Stimulated activated naive CD4-positive, alpha-beta T cell (primary cell): ENCODE data around the gene ACP2.

Experiments
- DNase-seq, 6 experiments: peaks; one replicate each; lab custom pipeline; 2025; lab: John Stamatoyannopoulos, UW

Gene ACP2, protein sequence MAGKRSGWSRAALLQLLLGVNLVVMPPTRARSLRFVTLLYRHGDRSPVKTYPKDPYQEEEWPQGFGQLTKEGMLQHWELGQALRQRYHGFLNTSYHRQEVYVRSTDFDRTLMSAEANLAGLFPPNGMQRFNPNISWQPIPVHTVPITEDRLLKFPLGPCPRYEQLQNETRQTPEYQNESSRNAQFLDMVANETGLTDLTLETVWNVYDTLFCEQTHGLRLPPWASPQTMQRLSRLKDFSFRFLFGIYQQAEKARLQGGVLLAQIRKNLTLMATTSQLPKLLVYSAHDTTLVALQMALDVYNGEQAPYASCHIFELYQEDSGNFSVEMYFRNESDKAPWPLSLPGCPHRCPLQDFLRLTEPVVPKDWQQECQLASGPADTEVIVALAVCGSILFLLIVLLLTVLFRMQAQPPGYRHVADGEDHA

GRCh38 chr11:47248664-47249377, at the start of gene ACP2:
ACP2 (minus strand) TSS chr11:47248814; CDS start chr11:47248789, 25 bp downstream.
- DNase-seq = peak; percentile 74 to 96 (median 77)

- DNase-seq = no peak
These were observed 47.4 kb upstream of the ACP2 start for GRCh38 chr11:47296045-47296444.

DNA sequence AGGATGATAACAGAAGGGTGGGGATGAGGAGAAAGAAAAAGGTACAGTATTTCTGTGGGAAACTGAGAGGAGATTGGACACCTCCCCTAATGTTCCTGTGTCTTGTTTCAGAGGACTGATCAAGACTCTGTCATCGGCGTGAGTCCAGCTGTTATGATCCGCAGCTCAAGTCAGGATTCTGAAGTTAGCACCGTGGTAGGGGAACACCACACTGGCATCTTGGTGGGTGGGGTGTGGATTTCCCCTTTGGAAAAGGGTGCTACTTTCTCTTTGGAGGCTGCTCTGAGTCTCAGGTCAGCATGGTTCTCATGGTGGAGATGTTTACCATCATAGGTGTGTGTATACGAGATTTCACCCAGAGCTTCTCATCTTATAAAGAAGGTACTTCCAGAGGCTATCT, 46.8 kb upstream of the ACP2 start:
- DNase-seq = no peak

- DNase-seq = no peak
These were observed 41.2 kb upstream of the ACP2 start for GRCh38 chr11:47289856-47290255.

GRCh38 chr11:47288066-47288465, 39.5 kb upstream of the ACP2 start:
- DNase-seq = no peak

- DNase-seq = no peak
These were observed 37.6 kb upstream of the ACP2 start for GRCh38 chr11:47285969-47286770.

DNA sequence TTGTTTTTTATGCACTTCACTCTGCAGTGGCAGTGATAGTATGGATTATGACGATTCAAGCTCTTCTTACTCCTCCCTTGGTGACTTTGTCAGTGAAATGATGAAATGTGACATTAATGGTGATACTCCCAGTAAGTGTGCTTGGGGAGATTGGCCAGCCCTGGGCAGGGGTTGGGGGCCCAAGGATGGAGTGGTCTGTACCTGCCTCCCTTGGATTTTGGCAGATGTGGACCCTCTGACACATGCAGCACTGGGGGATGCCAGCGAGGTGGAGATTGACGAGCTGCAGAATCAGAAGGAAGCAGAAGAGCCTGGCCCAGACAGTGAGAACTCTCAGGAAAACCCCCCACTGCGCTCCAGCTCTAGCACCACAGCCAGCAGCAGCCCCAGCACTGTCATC, 35.5 kb upstream of the ACP2 start:
- DNase-seq = no peak

- DNase-seq = no peak
These were observed 33.8 kb upstream of the ACP2 start for GRCh38 chr11:47282462-47282861.

- DNase-seq = no peak
These were observed 32.2 kb upstream of the ACP2 start for GRCh38 chr11:47280860-47281259.

DNA sequence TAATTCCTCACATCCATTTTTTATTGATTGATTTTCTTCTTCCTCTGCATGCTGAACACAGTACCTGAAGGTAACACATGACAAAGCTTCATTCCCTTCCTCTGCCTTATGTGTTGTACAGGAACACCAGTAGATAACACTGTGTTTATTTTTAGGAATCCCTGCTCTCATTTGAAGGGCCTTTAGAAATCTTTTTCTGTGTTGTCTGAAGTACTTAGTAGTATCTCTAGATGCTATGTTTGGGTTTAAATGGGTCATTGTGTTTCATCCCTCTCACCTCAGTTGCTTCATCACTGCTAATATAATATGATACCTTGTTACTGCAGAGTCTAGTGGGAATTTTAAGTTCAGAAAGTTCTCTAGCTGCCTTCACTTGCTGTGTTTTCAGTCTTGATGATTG, 31.5 kb upstream of the ACP2 start:
- no peak for DNase-seq

- no peak for DNase-seq
These were observed 30.2 kb upstream of the ACP2 start for GRCh38 chr11:47278769-47279168.

GRCh38 chr11:47278058-47278457, 29.4 kb upstream of the ACP2 start:
- no peak for DNase-seq

DNA sequence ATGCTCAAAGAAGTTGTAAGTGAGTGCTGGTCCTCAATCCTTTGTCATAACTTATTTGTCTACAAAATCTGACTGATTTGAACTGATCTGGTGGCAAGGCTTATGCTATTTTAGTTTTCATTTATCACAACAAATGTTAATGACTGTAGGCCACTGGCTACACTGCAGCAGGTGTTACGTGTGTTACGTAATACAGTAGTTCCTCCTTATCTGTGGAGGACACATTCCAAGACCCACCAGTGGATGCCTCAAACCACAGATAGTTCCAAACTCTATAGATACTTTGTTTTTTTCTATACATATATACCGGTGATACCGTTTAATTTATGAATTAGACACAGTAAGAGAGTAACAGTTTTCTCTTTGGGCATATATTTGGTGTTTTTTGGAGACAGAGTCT, 28.3 kb upstream of the ACP2 start:
- no peak for DNase-seq

DNA sequence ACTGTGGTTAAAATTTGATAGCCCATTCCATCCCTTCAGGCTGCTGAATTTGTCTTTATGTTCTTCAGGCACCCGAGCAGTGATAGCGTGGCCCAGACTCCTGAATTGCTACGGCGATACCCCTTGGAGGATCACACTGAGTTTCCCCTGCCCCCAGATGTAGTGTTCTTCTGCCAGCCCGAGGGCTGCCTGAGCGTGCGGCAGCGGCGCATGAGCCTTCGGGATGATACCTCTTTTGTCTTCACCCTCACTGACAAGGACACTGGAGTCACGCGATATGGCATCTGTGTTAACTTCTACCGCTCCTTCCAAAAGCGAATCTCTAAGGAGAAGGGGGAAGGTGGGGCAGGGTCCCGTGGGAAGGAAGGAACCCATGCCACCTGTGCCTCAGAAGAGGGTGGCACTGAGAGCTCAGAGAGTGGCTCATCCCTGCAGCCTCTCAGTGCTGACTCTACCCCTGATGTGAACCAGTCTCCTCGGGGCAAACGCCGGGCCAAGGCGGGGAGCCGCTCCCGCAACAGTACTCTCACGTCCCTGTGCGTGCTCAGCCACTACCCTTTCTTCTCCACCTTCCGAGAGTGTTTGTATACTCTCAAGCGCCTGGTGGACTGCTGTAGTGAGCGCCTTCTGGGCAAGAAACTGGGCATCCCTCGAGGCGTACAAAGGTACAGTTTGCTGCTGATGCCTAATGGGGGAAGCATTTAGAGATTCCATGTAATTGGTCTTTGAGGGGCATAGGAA, 26.1 kb upstream of the ACP2 start:
- no peak for DNase-seq

DNA sequence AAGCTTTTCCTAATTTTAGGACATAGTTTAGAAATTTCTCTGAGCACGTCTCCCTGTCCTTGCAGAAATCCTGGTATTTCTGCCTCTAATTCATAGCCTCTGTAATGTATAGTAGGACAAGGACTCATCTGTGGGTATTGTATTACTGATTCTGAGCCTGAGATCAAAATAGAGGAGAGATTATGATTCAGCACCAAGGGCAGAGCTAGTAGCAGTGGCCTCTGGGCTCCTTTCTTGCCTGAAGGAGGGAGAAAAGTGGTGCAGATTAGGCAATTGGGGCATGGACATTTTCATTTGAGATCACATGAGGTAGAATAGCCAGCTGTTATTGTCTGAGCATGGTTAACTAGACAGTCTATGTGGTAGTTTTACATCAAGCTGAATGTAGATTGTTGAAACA, 24.1 kb upstream of the ACP2 start:
- DNase-seq = no peak

- no peak for DNase-seq
These were observed 23.5 kb upstream of the ACP2 start for GRCh38 chr11:47271961-47272661.

DNA sequence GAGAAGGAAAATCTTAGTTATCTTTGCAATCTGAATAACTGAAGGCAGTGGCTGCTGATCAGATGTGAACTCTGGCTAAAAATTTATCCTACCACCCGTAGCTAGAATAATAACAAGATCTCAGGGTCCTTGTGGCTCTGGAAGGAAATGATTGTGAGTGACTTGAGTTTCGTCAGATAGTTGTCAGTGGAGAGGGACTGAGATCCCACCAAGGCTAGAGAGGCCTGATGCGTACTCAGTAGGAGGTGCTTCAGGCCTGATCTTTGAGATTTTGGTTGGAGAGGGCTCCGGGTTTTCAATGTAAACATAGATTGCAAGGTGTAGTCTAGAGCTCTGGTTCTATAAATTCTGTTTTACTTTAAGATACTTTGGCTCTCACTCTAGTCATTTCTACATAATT, 22.7 kb upstream of the ACP2 start:
- DNase-seq = no peak

DNA sequence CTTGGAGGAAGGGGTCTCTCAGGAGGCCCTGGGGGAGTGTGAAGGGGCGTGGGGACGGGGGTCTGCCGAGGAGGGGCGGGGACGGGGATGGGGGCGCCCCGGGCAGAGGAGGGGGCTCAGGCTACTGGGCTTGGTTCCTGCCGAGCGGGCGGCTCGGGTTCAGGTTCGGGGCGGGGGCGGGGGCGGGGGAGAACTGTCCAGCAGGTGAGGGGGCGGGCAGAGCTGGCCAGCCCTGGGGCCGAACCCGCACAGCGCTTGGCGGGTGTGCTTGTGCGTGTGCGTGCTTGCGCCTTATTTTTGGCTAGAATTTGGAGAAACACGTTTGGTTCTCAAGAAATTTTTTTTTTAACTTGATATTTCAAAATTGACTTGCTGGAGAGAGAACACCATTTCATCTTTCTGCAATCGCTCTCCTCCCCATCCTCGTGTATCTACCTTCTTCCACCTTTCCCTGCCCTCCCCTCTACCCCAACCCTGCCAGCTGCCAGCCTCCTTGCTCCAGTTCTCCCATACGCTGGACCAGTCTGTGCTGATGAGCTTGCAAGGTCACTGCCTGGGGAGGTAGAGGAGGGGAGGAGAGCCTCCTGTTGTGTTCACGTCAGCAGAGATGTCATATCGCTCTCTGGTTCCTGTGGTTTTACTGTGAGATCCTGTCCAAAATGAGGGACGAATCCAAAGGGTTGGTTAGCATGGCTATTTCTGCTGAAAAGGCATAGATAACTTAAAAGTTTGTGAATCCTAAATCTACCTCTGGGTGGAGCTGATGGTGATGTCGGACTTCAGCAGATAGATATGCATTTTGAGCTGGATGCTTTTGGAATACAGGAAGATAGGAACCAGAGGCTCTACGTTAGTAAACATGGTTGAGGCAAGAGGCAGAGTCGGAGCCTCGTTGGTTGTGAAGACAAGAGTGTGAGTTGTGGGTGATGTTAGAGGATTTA, 22.0 kb upstream of the ACP2 start:
- peak in 4 of 6 experiments; percentile 9 to 33 (median 23) for DNase-seq

GRCh38 chr11:47269829-47270305, 21.3 kb upstream of the ACP2 start, which contains the start of gene MADD:
MADD (plus strand) TSS chr11:47270133.
- DNase-seq = peak; percentile 85 to 97 (median 90)
